ENCODE measurements around the gene PIM1.
A peak's percentile ranks its signal among the peaks of the same experiment; 100 is the strongest.

The PIM1 gene

DNA sequence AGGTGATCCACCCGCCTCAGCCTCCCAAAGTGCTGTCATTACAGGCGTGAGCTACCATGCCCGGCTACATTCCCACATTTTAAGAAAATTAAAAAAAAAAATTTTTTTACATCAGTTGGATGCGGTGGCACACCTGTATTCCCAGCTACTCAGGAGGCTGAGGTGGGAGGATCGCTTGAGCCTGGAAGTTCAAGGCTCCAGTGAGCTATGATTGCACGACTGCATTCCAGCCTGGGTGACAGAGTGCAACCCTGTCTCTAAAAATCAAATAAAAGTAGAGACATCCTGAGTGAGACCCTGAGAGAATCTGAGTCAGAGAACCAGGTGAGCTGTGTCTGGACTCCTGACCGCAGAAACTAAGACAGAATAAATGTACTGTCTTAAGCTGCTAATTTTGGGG, 38.8 kb downstream of the PIM1 start:
- H3K27ac ChIP-seq (ENCODE audit: low read depth in 2 of 2, low read length in 2 of 2), result no peak overlapping the region
- H3K9ac ChIP-seq (ENCODE audit: low read depth in 1 of 2, low read length in 2 of 2), result no peak overlapping the region
- H3K9me3 ChIP-seq (ENCODE audit: control insufficient read depth in 2 of 2, low read length in 2 of 2), result no peaks in the 10 kb centered on the region
- no peaks in the 10 kb centered on the region for H3K36me3 ChIP-seq (ENCODE audit: control insufficient read depth in 2 of 2, insufficient read depth in 2 of 2, low read length in 2 of 2)
- no peaks in the 10 kb centered on the region for H3K27me3 ChIP-seq (ENCODE audit: control insufficient read depth in 2 of 2, insufficient read depth in 2 of 2, low read length in 2 of 2)
- peaks cover 8 to 11% of the 10 kb centered on the region in 2 donors for H3K4me1 ChIP-seq (ENCODE audit: control insufficient read depth in 2 of 2, insufficient read depth in 2 of 2, low read length in 2 of 2)
- no peak overlapping the region for H3K4me3 ChIP-seq (ENCODE audit: low read length in 2 of 2)

DNA sequence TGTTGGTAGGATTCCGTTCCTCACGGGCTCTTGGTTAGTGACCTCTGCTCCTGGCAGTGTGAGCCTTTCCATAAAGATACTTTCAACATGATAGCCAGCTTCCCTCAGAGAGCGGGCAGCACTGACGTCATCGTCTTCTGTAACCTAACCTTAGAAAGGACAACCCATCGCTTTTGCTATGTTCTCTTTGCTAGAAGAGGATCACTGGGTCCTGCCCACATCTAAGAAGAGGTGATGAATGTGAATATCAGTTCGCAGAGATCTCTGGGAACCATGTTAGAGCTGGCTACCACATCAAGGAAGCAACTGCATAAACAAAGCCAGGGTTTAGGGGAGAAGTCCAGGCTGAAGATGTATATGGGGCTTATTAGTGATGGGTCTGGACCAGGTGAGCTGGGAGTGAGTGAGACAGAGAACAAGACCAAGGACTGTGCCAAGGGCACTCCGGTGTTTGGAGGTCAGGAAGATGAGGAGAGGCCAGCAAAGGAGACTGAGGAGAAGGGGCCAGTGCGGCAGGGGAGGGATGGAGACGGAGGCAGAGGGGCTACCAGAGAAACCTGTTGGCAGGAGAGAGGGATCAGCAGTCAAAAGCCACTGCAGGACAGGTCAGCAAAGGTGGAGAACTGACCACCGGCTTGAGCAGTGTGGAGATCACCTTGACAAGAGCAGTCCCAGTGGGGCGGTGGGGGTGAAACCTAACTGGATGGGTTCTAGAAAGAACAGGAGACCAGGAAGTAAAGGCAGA, 39.7 kb downstream of the PIM1 start:
- Histone ChIP-seq H3K4me3 (ENCODE audit: low read length in 2 of 2) (no peak overlapping the region), H3K4me1 (ENCODE audit: control insufficient read depth in 2 of 2, insufficient read depth in 2 of 2, low read length in 2 of 2) (peaks cover 5 to 8% of the 10 kb centered on the region in 2 donors), H3K9ac (ENCODE audit: low read depth in 1 of 2, low read length in 2 of 2) (no peak overlapping the region), H3K27ac (ENCODE audit: low read depth in 2 of 2, low read length in 2 of 2) (no peak overlapping the region), H3K9me3 (ENCODE audit: control insufficient read depth in 2 of 2, low read length in 2 of 2) (no peaks in the 10 kb centered on the region), H3K27me3 (ENCODE audit: control insufficient read depth in 2 of 2, insufficient read depth in 2 of 2, low read length in 2 of 2) (no peaks in the 10 kb centered on the region), H3K36me3 (ENCODE audit: control insufficient read depth in 2 of 2, insufficient read depth in 2 of 2, low read length in 2 of 2) (no peaks in the 10 kb centered on the region)

DNA sequence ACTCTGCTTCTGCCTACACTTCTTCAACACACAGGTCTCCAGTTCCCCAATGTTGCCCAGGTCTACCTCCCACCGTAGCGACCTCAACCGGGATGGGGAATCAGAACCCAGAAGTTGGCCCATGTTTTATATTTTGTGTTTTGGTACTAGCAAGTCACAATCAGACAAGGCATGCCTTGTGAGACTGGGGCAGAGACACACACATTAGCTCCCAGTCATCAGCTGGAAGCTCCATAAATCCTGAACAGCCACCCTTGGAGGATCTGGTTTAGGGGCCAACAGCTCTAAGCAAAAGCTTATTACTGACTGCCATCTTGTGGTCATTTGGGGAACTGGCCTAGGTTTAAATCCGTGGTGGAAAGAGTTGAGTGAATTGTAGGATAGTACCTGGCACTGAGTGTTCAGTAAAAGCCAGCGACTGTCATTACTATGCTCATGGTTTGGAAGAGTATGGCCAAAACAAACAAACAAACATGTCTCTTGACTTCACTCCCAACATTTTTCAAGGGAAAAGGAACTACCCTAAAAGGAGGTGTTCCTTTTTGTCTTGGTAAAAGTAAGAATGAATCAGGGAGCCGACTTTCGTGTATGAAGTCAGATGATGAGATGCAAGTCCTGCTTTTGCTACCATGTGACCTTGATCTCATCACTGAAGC, 40.5 kb downstream of the PIM1 start:
- H3K27me3 ChIP-seq (ENCODE audit: control insufficient read depth in 2 of 2, insufficient read depth in 2 of 2, low read length in 2 of 2), result no peaks in the 10 kb centered on the region
- no peak overlapping the region for H3K27ac ChIP-seq (ENCODE audit: low read depth in 2 of 2, low read length in 2 of 2)
- no peaks in the 10 kb centered on the region for H3K36me3 ChIP-seq (ENCODE audit: control insufficient read depth in 2 of 2, insufficient read depth in 2 of 2, low read length in 2 of 2)
- no peak overlapping the region for H3K9ac ChIP-seq (ENCODE audit: low read depth in 1 of 2, low read length in 2 of 2)
- H3K4me1 ChIP-seq (ENCODE audit: control insufficient read depth in 2 of 2, insufficient read depth in 2 of 2, low read length in 2 of 2), result peaks cover 5% of the 10 kb centered on the region in 2 donors
- no peaks in the 10 kb centered on the region for H3K9me3 ChIP-seq (ENCODE audit: control insufficient read depth in 2 of 2, low read length in 2 of 2)
- no peak overlapping the region for H3K4me3 ChIP-seq (ENCODE audit: low read length in 2 of 2)

DNA sequence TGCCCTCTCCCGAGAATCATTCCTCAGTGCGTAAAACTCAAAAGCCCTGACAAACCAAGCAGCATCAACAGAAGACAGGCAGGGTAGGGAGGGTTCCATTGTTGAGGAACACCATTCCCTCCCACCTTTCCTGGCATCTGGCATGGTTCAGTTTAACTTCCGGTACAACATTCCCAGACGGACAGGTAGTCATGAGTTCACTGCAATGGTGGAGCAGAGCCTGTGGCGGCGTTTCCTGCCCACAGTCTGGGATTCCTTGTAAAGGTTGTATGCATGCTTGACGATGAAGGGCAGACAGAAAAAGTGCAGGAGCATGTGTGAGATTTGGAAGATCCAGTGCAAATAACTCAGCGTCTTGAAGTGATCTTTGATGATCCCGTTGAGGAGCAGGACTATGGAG, 42.3 kb downstream of the PIM1 start:
- Histone ChIP-seq H3K4me1 (ENCODE audit: control insufficient read depth in 2 of 2, insufficient read depth in 2 of 2, low read length in 2 of 2) (peaks cover 5% of the 10 kb centered on the region in 2 donors), H3K4me3 (ENCODE audit: low read length in 2 of 2) (no peak overlapping the region), H3K9ac (ENCODE audit: low read depth in 1 of 2, low read length in 2 of 2) (no peak overlapping the region), H3K27ac (ENCODE audit: low read depth in 2 of 2, low read length in 2 of 2) (no peak overlapping the region), H3K27me3 (ENCODE audit: control insufficient read depth in 2 of 2, insufficient read depth in 2 of 2, low read length in 2 of 2) (no peaks in the 10 kb centered on the region), H3K9me3 (ENCODE audit: control insufficient read depth in 2 of 2, low read length in 2 of 2) (no peaks in the 10 kb centered on the region), H3K36me3 (ENCODE audit: control insufficient read depth in 2 of 2, insufficient read depth in 2 of 2, low read length in 2 of 2) (no peaks in the 10 kb centered on the region)

DNA sequence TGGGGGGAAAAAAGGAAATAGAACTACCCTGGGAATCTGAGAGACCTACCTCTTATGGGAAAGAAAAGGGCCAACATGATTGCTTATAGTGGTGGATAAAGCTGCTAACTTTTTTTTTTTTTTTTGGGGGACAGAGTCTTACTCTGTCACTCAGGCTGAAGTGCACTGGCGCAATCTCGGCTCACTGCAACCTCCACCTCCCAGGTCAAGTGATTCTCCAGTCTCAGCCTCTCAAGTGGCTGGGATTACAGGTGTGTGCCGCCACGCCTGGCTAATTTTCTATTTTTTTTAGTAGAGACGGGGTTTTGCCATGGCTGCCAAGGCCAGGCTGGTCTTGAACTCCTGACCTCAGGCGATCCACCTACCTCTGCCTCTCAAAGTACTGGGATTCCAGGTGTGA, 48.1 kb downstream of the PIM1 start:
- Histone ChIP-seq H3K27me3 (ENCODE audit: control insufficient read depth in 2 of 2, insufficient read depth in 2 of 2, low read length in 2 of 2) (no peaks in the 10 kb centered on the region), H3K4me1 (ENCODE audit: control insufficient read depth in 2 of 2, insufficient read depth in 2 of 2, low read length in 2 of 2) (peaks cover 2 to 5% of the 10 kb centered on the region in 2 donors), H3K27ac (ENCODE audit: low read depth in 2 of 2, low read length in 2 of 2) (no peak overlapping the region), H3K36me3 (ENCODE audit: control insufficient read depth in 2 of 2, insufficient read depth in 2 of 2, low read length in 2 of 2) (no peaks in the 10 kb centered on the region), H3K9me3 (ENCODE audit: control insufficient read depth in 2 of 2, low read length in 2 of 2) (no peaks in the 10 kb centered on the region), H3K9ac (ENCODE audit: low read depth in 1 of 2, low read length in 2 of 2) (no peak overlapping the region), H3K4me3 (ENCODE audit: low read length in 2 of 2) (no peak overlapping the region)

DNA sequence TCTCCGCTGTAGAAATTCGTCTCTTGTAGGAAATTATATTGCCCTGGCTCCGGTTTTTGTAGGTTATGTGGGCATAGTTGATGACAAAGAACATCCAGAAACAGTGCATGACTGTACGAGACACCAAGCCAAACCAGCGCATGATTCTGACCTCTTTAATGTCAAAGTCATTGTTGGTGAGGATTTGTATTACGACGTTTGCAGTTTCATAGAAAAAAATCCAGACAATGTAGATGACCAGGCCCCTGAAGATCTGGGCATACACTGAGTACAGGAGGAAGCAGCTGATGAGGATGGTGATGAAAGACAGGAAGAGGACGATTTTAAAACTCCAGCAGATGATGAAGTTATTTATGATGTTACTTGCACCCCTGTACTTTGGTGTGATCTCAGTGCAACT, 48.6 kb downstream of the PIM1 start:
- Histone ChIP-seq H3K9ac (ENCODE audit: low read depth in 1 of 2, low read length in 2 of 2) (no peak overlapping the region), H3K4me1 (ENCODE audit: control insufficient read depth in 2 of 2, insufficient read depth in 2 of 2, low read length in 2 of 2) (peaks cover 2 to 5% of the 10 kb centered on the region in 2 donors), H3K27me3 (ENCODE audit: control insufficient read depth in 2 of 2, insufficient read depth in 2 of 2, low read length in 2 of 2) (no peaks in the 10 kb centered on the region), H3K4me3 (ENCODE audit: low read length in 2 of 2) (no peak overlapping the region), H3K9me3 (ENCODE audit: control insufficient read depth in 2 of 2, low read length in 2 of 2) (no peaks in the 10 kb centered on the region), H3K27ac (ENCODE audit: low read depth in 2 of 2, low read length in 2 of 2) (no peak overlapping the region), H3K36me3 (ENCODE audit: control insufficient read depth in 2 of 2, insufficient read depth in 2 of 2, low read length in 2 of 2) (no peaks in the 10 kb centered on the region)

DNA sequence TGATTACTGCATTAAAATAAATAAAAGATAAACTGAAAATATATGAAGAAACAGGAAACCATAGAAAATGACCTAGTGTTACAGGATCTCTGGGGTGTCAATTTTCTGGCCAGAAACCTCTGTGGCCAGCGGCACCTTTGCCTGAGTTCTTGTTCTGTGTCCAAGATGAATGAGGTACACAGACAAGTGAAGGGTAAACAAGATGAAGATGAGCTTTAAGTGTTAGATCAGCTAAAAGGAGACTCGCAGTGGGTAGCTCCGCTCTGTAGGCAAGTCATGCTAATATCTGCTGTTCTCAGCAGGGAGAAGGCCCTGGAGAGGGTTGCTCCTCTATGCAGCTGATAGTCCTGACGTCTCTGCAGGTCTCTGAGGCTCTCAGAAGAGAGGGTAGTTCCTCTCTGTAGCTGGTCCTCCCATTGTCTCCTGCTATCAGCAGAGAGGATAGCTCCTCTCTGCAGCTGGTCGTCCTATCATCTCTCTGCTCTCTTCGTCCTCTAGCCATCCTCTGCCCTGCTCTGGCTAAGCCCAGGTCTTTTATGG, 51.7 kb downstream of the PIM1 start:
- H3K9ac ChIP-seq (ENCODE audit: low read depth in 1 of 2, low read length in 2 of 2), result peak overlapping the region; percentile 26 to 41
- H3K27ac ChIP-seq (ENCODE audit: low read depth in 2 of 2, low read length in 2 of 2), result no peak overlapping the region
- no peaks in the 10 kb centered on the region for H3K27me3 ChIP-seq (ENCODE audit: control insufficient read depth in 2 of 2, insufficient read depth in 2 of 2, low read length in 2 of 2)
- H3K9me3 ChIP-seq (ENCODE audit: control insufficient read depth in 2 of 2, low read length in 2 of 2), result no peaks in the 10 kb centered on the region
- H3K4me3 ChIP-seq (ENCODE audit: low read length in 2 of 2), result peak overlapping the region; percentile 73 to 79
- H3K4me1 ChIP-seq (ENCODE audit: control insufficient read depth in 2 of 2, insufficient read depth in 2 of 2, low read length in 2 of 2), result peaks cover 2 to 5% of the 10 kb centered on the region in 2 donors
- H3K36me3 ChIP-seq (ENCODE audit: control insufficient read depth in 2 of 2, insufficient read depth in 2 of 2, low read length in 2 of 2), result no peaks in the 10 kb centered on the region

DNA sequence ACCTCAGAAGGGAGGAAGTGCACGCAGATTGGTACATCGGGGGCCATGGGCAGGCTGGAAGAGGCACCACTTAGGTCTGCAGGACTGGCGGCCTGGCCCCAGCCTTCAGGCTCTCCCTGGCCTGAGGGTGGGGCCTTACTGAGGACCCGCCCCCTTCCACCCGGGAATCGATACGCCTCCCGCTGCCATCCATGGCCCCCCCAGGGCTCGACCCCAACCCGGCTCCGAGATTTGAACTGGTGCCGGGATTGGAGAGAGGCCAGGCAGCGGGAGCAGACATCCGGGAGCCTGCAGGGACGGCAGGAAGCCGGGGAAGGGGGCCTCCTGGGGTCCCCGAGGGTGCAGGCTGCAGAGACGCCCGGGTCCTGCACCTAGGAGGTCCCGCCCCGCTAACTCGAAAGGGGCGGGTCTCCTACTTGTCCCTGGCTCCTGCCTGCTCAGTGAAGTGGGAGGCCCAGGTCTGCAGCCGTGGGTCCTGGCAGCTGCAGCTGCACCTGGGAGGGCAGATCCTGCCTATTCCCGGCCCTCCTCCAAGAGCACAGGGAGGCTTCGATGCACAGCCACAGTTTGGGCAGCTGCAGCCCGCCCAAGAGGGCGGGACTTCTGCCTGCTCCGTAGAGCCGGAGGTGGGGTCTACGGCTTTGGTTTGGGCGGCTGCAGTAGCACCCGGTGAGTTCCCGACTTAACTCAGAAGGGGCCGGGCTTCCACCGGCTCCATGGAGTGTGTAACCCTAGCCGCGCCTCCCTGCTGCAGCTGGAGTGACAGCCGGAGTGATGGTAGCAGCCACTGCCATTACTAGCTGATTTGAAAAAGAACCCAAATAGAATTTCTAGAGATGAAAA, 52.4 kb downstream of the PIM1 start:
- peak overlapping the region in 1 of 2 donors; percentile 32 for H3K27ac ChIP-seq (ENCODE audit: low read depth in 2 of 2, low read length in 2 of 2)
- peaks cover 2 to 5% of the 10 kb centered on the region in 2 donors for H3K4me1 ChIP-seq (ENCODE audit: control insufficient read depth in 2 of 2, insufficient read depth in 2 of 2, low read length in 2 of 2)

DNA sequence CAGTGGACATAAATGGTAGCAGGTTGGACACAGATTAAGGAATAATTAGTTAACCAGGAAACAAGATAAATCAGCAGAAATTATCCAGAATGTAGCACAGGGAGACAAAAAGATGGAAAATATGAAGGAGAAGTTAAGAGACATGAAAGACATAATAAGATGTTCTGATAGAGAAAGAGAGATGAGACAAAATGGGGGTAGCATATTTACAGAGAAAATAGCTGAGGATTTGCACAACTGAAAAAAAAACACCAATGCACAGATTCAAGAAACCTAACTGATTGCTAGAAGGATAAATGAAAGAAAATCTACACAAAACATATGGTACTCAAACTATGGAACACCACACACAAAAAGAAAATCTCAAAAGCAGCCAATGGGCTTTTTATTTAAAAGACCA, 53.0 kb downstream of the PIM1 start:
- no peaks in the 10 kb centered on the region for H3K9me3 ChIP-seq (ENCODE audit: control insufficient read depth in 2 of 2, low read length in 2 of 2)
- H3K27ac ChIP-seq (ENCODE audit: low read depth in 2 of 2, low read length in 2 of 2), result no peak overlapping the region
- H3K36me3 ChIP-seq (ENCODE audit: control insufficient read depth in 2 of 2, insufficient read depth in 2 of 2, low read length in 2 of 2), result no peaks in the 10 kb centered on the region
- H3K9ac ChIP-seq (ENCODE audit: low read depth in 1 of 2, low read length in 2 of 2), result peak overlapping the region in 1 of 2 donors; percentile 41
- peaks cover 2 to 5% of the 10 kb centered on the region in 2 donors for H3K4me1 ChIP-seq (ENCODE audit: control insufficient read depth in 2 of 2, insufficient read depth in 2 of 2, low read length in 2 of 2)
- H3K4me3 ChIP-seq (ENCODE audit: low read length in 2 of 2), result peak overlapping the region; percentile 73 to 79
- H3K27me3 ChIP-seq (ENCODE audit: control insufficient read depth in 2 of 2, insufficient read depth in 2 of 2, low read length in 2 of 2), result no peaks in the 10 kb centered on the region

More for the DNA sequence above, 52.4 kb downstream of the PIM1 start:
- no peaks in the 10 kb centered on the region for H3K27me3 ChIP-seq (ENCODE audit: control insufficient read depth in 2 of 2, insufficient read depth in 2 of 2, low read length in 2 of 2)
- no peaks in the 10 kb centered on the region for H3K36me3 ChIP-seq (ENCODE audit: control insufficient read depth in 2 of 2, insufficient read depth in 2 of 2, low read length in 2 of 2)
- peak overlapping the region; percentile 26 to 41 for H3K9ac ChIP-seq (ENCODE audit: low read depth in 1 of 2, low read length in 2 of 2)
- peak overlapping the region; percentile 73 to 79 for H3K4me3 ChIP-seq (ENCODE audit: low read length in 2 of 2)
- H3K9me3 ChIP-seq (ENCODE audit: control insufficient read depth in 2 of 2, low read length in 2 of 2), result no peaks in the 10 kb centered on the region

Data from mucosa of rectum (tissue), 2 donors.